SH-SY5Y (cell line): Measurements from ENCODE around the gene RHBDF1.

Experiments
- GATA2 ChIP-seq: IDR thresholded peaks from 2 replicates; pipeline ENCODE4 v1.6.1; 2011; ENCODE audit warnings: mild to moderate bottlenecking, low read depth, low read length
- GATA3 ChIP-seq: IDR thresholded peaks from 2 replicates; pipeline ENCODE4 v1.6.1; 2011; ENCODE audit warnings: low read depth, mild to moderate bottlenecking, low read length, moderate library complexity

GRCh38 chr16:118857-119256 is 46.4 kb upstream of the RHBDF1 start:
- TF ChIP-seq GATA2 (no peak), GATA3 (no peak)
